ENCODE results near the gene SDK1. TPM values are rescaled to one million over a fixed set of nuclear protein-coding genes. Genes with fewer than 3 reads are reported as not detected.

The SDK1 gene
- total and polyA plus RNA-seq, 2 of the 8 experiments (the other 6 are each of a cell fraction or from before 2014, with no cell fraction given), result 3.3 to 7.2 TPM

- H2BK15ac ChIP-seq (ENCODE audit: low read length), result no peak overlapping the region
- H3K4me3 ChIP-seq (ENCODE audit: extremely low read depth in 1 of 4, insufficient read depth in 2 of 4, low read depth in 3 of 4, low read length in 4 of 4), result no peak overlapping the region
- CTCF ChIA-PET (ENCODE audit: partially characterized antibody), result interaction anchor here (0.6 to 1.3 kb wide), 3 partner anchors 12 to 719 kb away, joined by 3 to 5 read pairs (median 3); no protein-coding TSS in a partner anchor
- no peak overlapping the region for H3K18ac ChIP-seq (ENCODE audit: extremely low read depth, low read length)
- H3K27me3 ChIP-seq (replicated peaks in 1 of 4; ENCODE audit: control insufficient read depth in 3 of 4, extremely low read depth in 1 of 4, insufficient read depth in 3 of 4, low read length in 3 of 4), result no peaks in the 10 kb centered on the region
- H4K8ac ChIP-seq (ENCODE audit: extremely low read depth, insufficient read depth, low read length), result no peak overlapping the region
- H3K14ac ChIP-seq (ENCODE audit: insufficient read length), result no peak overlapping the region
- FAIRE-seq (no peak), DNase-seq (ENCODE audit: low read depth in 1 of 2, low spot score in 2 of 2) (no peak)
- H3K79me2 ChIP-seq (ENCODE audit: control insufficient read depth in 1 of 2, insufficient read depth in 2 of 2, low read length in 2 of 2), result no peaks in the 10 kb centered on the region
- no peak overlapping the region for H3K56ac ChIP-seq (replicated peaks; ENCODE audit: insufficient read length, low read depth, low read length)
- H3K4me1 ChIP-seq (replicated peaks in 1 of 4; ENCODE audit: control insufficient read depth in 3 of 4, insufficient read depth in 4 of 4, low read length in 3 of 4), result no peaks in the 10 kb centered on the region
- no peaks in the 10 kb centered on the region for H3K79me1 ChIP-seq (ENCODE audit: low read depth, low read length)
- no peak overlapping the region for H2BK5ac ChIP-seq (ENCODE audit: low read depth, low read length)
- H3K27ac ChIP-seq (ENCODE audit: low read depth, low read length), result no peak overlapping the region
- no peak overlapping the region for H2BK12ac ChIP-seq (ENCODE audit: low read depth, low read length)
- no peaks in the 10 kb centered on the region for H3K23me2 ChIP-seq (ENCODE audit: low read depth, low read length)
- H2AFZ ChIP-seq (ENCODE audit: low read length), result no peak overlapping the region
- H2BK120ac ChIP-seq (replicated peaks; ENCODE audit: low read depth, low read length), result no peak overlapping the region
- no peak overlapping the region for H2BK20ac ChIP-seq (ENCODE audit: low read length)
- no peak overlapping the region for H3K4me2 ChIP-seq (ENCODE audit: insufficient read depth in 1 of 2, low read depth in 2 of 2, low read length in 2 of 2)
- H3K36me3 ChIP-seq (ENCODE audit: control insufficient read depth in 2 of 4, insufficient read depth in 4 of 4, low read length in 3 of 4), result no peaks in the 10 kb centered on the region
- 84% methylated on average over 2 of the region's 2 CpGs; no CpG with 5 or more reads in 1 of the 2 experiments for WGBS, 2 experiments (ENCODE audit: extremely low coverage in 1 of 2, insufficient coverage in 1 of 2, insufficient read length in 1 of 2, insufficient replicate concordance in 2 of 2, low coverage in 1 of 2, low lambda C conversion rate in 2 of 2, missing lambda C conversion rate in 1 of 2)
- H4K91ac ChIP-seq (replicated peaks; ENCODE audit: insufficient read length, low read length), result no peak overlapping the region
- H2AK5ac ChIP-seq (ENCODE audit: low read depth, low read length), result no peak overlapping the region
- no peak overlapping the region for H3K9ac ChIP-seq (replicated peaks in 1 of 4; ENCODE audit: extremely low read depth in 1 of 4, low read depth in 3 of 4, low read length in 3 of 4)
- H3K4ac ChIP-seq (replicated peaks; ENCODE audit: insufficient read length, low read depth, low read length), result no peak overlapping the region
- H4K5ac ChIP-seq (ENCODE audit: insufficient read length, low read depth, low read length), result no peak overlapping the region
- H3K9me3 ChIP-seq (ENCODE audit: insufficient read depth in 2 of 2, low read depth in 1 of 2, low read length in 1 of 2), result 0 out of 4 replicates have a peak, but pooled peaks cover 0 to 2% of the 10 kb centered on the region in 2 experiments
- POLR2A ChIA-PET (ENCODE audit: partially characterized antibody), result no interaction called here
- no peaks in the 10 kb centered on the region for H4K20me1 ChIP-seq (replicated peaks in 1 of 2; ENCODE audit: control insufficient read depth in 1 of 2, insufficient read depth in 2 of 2, low read length in 2 of 2)
- no peak overlapping the region for H3K23ac ChIP-seq (ENCODE audit: insufficient read length)
- no peak for TF ChIP-seq EZH2 (IDR thresholded peaks at IDR 0.05; ENCODE audit: low read depth, low read length, severe bottlenecking)
- TF ChIP-seq YY1 (IDR thresholded peaks at IDR 0.05; ENCODE audit: low read depth, low read length), result no peak
- TF ChIP-seq TEAD4 (IDR thresholded peaks at IDR 0.05; ENCODE audit: low read depth, low read length), result no peak
- no peak for TF ChIP-seq TAF1 (IDR thresholded peaks at IDR 0.05; ENCODE audit: low read depth, low read length)
- no peak for TF ChIP-seq FOSL1 (IDR thresholded peaks at IDR 0.05; ENCODE audit: insufficient read depth, low read depth, low read length)
- TF ChIP-seq HDAC2 (IDR thresholded peaks at IDR 0.05; ENCODE audit: borderline replicate concordance in 1 of 2, low read depth in 2 of 2, low read length in 2 of 2), result no peak
- TF ChIP-seq BACH1 (IDR thresholded peaks at IDR 0.05; ENCODE audit: low read length), result no peak
Measured at GRCh38 chr7:3605222-3605621, 304.2 kb downstream of the SDK1 start.
